ENCODE results near the gene CDH23.

The CDH23 gene

GRCh38 chr10:71776481-71776925 lies 379.8 kb downstream of the CDH23 start:
- no peak overlapping the region for H3K27ac ChIP-seq
- no peak for TF ChIP-seq CTCF (conservative IDR thresholded peaks at IDR 0.05; ENCODE audit: low read depth)
- DNase-seq (ENCODE audit: low spot score) = no peak
- ChIA-PET POLR2A (ENCODE audit: low non-redundant PET) (no interaction called here), CTCF (no interaction called here)

- no peak for DNase-seq (ENCODE audit: low spot score)
- ChIA-PET CTCF (interaction anchor here (0.7 kb wide), 1 partner anchor 80 kb away, joined by 4 read pairs; no protein-coding TSS in a partner anchor), POLR2A (ENCODE audit: low non-redundant PET) (no interaction called here)
- TF ChIP-seq CTCF (conservative IDR thresholded peaks at IDR 0.05; ENCODE audit: low read depth) = no peak
- no peak overlapping the region for H3K27ac ChIP-seq
Observed at GRCh38 chr10:71777213-71777985, 380.7 kb downstream of the CDH23 start.

GRCh38 chr10:71778071-71778825 lies 381.5 kb downstream of the CDH23 start:
- ChIA-PET POLR2A (ENCODE audit: low non-redundant PET) (no interaction called here), CTCF (interaction anchor here (0.6 kb wide), 1 partner anchor 1532 kb away, joined by 3 read pairs; no protein-coding TSS in a partner anchor)
- H3K27ac ChIP-seq = no peak overlapping the region
- DNase-seq (ENCODE audit: low spot score) = no peak
- no peak for TF ChIP-seq CTCF (conservative IDR thresholded peaks at IDR 0.05; ENCODE audit: low read depth)

- CTCF ChIA-PET = interaction anchor here (0.7 kb wide), 1 partner anchor 702 kb away, joined by 4 read pairs; no protein-coding TSS in a partner anchor
- TF ChIP-seq CTCF (conservative IDR thresholded peaks at IDR 0.05; ENCODE audit: low read depth) = no peak
- no peak overlapping the region for H3K27ac ChIP-seq
- POLR2A ChIA-PET (ENCODE audit: low non-redundant PET) = no interaction called here
- no peak for DNase-seq (ENCODE audit: low spot score)
Observed at GRCh38 chr10:71779641-71780040, 382.9 kb downstream of the CDH23 start.

GRCh38 chr10:71780156-71780555 lies 383.4 kb downstream of the CDH23 start:
- no peak overlapping the region for H3K27ac ChIP-seq
- ChIA-PET POLR2A (ENCODE audit: low non-redundant PET) (no interaction called here), CTCF (interaction anchor here (0.7 kb wide), 1 partner anchor 702 kb away, joined by 4 read pairs; no protein-coding TSS in a partner anchor)
- no peak for TF ChIP-seq CTCF (conservative IDR thresholded peaks at IDR 0.05; ENCODE audit: low read depth)
- DNase-seq (ENCODE audit: low spot score) = no peak

GRCh38 chr10:71780719-71781118 lies 384.0 kb downstream of the CDH23 start:
- no peak overlapping the region for H3K27ac ChIP-seq
- DNase-seq (ENCODE audit: low spot score) = no peak
- ChIA-PET POLR2A (ENCODE audit: low non-redundant PET) (no interaction called here), CTCF (interaction anchor here (0.7 kb wide), 1 partner anchor 403 kb away, joined by 3 read pairs; no protein-coding TSS in a partner anchor)
- TF ChIP-seq CTCF (conservative IDR thresholded peaks at IDR 0.05; ENCODE audit: low read depth) = no peak

Measured in RWPE1 (cell line).